Skeletal muscle cell (primary cell): ENCODE measurements around the gene TBRG4.

Experiments
- DNase-seq: peaks from one replicate; pipeline ENCODE4 v3.0.0-alpha.2; 2010; ENCODE audit warnings: low read depth
- H3K4me3 ChIP-seq: 2 replicates; pipeline ENCODE4 v1.5.1; 2011; ENCODE audit warnings: low read depth, mild to moderate bottlenecking, control low read depth, low read length, moderate library complexity

TBRG4 gene

DNA sequence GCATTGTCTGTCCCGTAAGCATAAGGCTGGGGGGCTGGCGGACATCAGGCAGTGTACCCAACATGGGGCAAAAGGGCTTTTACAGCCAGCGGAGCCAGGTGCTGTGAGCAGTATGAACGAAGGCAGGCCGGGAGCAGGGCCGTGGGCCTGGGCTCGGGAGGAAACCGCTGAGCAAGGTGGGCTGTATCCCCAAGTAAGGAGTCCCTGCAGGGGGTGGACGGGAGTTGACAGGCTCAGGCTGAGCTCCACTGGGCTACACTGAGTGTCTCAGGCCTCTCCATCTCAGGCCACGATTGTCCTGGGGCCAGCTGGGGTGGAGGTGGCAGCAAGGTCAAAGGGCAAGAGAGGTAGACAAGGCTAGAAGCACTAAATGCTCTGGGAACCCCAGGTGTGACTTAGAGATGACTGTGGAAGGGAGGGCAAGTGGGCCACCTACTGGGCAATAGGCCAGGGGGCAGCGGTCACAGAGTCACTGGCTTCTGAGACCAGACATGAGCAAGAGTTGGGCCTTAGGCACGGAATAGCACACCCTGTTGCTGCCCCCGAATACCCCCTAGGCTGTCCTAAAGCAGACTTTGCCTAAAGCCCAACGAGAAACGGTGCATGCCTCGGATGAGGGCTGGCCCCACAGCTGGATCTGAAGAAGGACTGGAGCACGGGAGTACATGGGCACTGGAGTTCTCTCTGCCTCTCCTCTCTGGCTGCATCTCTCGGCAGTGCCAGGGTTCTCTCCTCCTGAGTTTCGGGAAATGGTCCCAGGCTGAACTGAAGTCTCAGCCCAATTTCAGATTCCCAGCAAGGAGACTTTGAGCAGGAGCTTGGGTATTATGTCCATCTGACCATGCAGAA is 35.3 kb upstream of the TBRG4 start:
- DNase-seq = no peak
- no peak overlapping the region for H3K4me3 ChIP-seq

GRCh38 chr7:45145881-45146280 is 34.4 kb upstream of the TBRG4 start:
- no peak overlapping the region for H3K4me3 ChIP-seq
- no peak for DNase-seq

DNA sequence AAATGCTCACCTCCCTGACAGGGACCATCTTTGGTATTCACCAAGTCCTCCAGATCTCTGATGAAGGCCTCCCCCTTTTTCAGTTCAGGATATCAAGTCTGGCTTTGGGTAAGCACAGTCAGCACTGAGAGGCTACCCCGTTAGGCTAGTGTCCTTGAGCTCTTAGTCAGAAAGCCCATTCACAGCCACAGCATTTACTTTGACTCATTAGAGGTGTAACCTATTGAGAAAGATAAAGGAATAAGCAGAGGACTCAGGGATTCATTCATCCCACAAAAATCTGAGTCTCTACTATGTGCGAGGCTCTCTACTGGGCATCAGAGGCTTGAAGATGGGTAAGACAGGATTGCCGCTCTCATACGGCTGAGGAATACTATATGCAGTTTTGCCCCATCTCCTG is 32.1 kb upstream of the TBRG4 start:
- DNase-seq = no peak
- H3K4me3 ChIP-seq = no peak overlapping the region

GRCh38 chr7:45140827-45141226 is 29.3 kb upstream of the TBRG4 start:
- DNase-seq = no peak
- no peak overlapping the region for H3K4me3 ChIP-seq

DNA sequence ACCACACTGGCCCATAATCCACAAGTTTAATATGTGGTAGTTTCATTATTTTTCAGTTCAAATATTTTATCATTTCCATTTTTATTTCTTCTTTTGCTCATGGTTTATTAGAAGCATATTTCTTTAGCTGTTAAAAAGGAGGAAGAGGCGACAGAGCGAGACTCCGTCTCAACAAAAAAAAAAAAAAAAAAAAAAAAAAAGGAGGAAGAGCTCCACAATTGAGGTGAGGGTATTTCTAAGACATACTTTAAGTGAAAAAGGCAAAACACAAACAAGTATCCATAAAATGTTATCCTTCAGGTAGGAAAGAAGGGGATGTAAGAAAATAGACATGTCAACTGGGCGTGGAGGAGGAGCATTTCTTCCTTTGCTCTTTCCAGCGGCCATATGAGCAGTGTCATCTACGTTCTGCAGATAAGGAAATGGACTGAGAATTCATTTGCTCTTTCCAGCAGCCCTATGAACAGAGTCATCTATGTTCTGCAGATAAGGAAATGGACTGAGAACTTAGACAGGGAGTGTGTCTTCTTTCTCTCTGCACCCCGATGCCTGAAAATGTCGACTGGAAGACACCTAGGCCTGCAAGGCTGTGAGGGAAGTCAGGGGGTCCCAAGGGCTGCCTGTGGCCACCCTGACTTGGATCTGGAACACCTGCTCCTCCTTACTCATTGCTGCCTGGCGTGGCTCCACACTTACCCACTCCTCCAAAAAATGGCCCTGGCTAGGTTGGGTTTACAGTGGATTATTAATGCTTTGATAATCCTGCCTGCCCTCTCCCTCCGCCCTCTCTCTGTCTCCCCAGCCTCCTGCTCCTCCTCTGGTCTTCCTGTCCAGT is 27.2 kb upstream of the TBRG4 start:
- DNase-seq = no peak

DNA sequence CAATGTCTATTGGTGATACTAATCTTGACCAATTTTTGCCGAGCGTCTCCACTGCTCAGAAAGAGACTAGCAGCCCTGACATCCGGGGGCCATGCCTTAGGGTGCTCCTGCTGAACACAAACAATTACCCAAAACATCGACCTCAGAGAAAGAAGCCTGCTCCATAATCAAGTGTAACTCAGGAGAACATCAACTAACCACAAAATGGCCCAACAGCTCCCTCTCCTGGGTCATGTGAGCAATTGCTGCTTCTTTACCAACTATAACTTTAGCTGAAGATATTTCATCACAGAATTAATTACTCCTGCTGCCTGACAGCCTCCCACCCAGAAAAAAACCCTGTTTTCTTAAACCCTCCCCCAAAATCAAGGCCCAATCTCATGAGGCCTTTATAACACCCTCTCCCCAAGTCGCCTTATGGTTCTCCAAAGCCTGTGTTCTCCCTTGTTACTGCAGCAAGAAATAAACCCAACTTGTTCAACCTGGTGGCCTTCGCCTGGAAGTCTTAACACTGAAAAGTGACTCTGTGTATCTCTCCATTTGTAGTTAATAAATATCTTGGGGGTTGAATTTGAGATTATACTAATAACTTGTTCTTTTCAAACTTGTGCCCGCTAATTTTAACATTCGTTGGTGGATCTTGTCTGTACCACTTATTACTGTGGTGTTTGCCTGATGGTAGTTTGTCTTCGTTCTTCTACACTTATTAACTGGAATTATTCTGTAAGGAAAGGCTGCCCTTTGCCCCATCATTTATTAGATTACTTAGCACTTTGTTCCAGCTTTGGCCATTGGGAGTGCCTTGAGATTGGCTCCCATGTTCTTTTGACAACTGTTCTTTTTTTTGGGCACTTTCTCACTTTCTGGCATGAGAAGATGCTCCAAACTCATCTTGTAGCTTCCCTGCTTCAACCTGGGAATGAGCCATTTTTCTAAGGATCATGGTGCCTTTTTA is 24.9 kb upstream of the TBRG4 start:
- H3K4me3 ChIP-seq = no peak overlapping the region
- DNase-seq = peak; percentile 22

More for the DNA sequence above, 27.2 kb upstream of the TBRG4 start:
- no peak overlapping the region for H3K4me3 ChIP-seq

- DNase-seq = no peak
- H3K4me3 ChIP-seq = no peak overlapping the region
Measured at GRCh38 chr7:45133877-45134276, 22.4 kb upstream of the TBRG4 start.

DNA sequence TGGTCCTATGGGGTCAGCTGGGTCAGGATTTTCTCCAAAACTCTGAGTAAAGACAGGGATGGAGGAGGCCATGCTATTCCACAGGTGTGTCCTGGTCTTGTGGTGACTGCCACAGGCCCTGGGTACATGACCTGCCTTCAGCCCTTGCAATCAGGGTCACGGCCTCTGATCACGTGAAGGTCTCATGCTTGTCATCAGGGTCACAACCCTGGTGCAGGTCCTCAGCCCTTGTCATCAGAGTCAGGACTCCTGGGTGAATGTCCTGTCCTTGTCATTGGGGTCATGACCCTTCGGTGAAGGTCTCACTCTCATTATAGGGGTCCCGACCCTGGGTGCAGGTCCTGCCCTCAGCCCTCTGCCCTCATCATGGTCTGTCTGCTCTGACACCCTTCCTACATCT is 21.9 kb upstream of the TBRG4 start:
- no peak for DNase-seq

DNA sequence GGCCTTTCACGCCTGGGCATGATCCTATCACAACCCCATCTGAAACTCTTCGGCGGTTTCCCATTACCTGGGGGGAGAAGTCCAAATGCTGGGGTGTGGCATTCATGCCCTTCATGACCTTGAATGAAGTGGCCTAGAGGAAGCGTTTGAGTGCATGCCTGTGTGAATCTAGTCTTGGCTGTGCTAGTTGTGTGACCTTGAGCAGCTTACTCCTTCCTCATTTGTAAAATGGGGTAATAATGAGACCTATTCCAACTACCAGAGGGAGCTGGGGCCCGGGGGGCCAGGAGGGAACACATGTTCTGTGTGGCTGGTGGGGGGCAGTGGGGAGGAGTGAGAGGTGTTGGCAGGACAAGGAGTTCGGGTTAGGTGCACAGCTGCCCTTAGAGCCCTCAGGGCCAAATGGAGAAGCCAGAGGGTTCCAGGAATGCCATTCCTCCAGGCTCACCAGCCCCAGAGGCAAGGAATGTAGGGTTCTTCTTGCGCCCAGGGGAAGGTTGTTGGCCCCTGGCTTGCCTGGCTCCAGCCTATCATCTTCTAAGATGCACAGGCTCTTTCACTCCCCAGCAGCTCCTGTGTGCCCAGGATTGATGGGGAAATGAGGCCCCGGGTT is 21.3 kb upstream of the TBRG4 start:
- no peak overlapping the region for H3K4me3 ChIP-seq

More for the DNA sequence above, 21.9 kb upstream of the TBRG4 start:
- H3K4me3 ChIP-seq = no peak overlapping the region

DNA sequence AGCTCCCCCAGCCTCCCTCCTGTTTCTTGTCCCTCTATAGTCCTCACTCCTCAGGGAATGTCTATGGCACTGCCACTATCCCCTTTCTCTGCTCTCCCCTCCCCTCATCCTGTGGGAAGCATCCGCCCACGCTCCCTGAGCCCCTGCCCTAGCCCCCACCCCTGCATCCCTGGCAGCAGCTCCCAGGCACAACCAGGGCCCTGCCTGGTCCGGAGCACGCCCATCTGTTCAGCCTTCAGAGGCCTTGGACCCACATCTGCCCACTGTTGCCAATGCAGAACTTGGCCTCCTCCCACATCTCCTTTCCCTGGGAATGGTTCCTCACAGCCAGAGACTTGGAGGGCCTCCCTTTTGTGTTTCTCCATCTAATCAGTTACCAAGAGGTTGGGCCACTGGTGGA is 20.4 kb upstream of the TBRG4 start:
- H3K4me3 ChIP-seq = no peak overlapping the region
- DNase-seq = no peak

More for the DNA sequence above, 21.3 kb upstream of the TBRG4 start:
- DNase-seq = no peak

DNA sequence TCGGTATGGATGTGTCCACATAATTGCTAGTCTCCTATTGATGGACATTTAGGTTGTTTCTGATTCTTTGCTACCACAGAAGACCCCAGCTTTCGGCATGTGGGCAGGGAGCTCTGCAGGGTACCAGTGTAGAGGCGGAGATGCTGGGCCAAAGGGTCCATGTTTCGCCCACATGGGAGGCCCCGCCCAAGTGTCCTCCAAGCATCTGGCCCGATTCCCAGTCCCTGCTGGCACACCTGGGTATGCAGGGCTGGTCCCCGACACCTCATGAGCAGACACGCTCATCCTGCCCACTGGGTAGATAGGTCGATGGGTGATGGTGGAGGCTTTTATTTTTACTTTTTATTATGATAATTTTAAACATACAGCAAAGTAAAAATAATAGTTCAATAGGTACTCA is 19.4 kb upstream of the TBRG4 start:
- H3K4me3 ChIP-seq = no peak overlapping the region
- no peak for DNase-seq

DNA sequence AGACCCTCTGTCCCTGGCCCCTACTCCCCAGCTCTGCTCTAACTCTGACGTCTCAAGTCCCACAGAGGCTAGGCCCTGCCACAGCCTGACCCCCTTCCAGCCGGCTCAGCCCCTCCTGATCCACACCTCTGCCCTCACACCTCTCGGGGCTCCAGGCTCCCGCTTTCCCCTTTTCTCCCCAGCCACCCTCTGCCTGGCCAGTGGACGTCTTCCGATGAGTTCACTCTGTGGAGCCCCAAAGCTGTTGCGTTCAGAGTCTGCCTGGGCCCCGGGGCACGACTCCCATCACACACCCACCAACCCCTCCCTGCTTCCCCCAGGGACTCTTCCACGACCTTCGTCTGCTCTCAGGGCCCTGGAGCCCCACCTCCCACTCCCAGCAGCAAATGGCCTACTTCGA is 18.4 kb upstream of the TBRG4 start:
- H3K4me3 ChIP-seq = no peak overlapping the region
- DNase-seq = no peak

DNA sequence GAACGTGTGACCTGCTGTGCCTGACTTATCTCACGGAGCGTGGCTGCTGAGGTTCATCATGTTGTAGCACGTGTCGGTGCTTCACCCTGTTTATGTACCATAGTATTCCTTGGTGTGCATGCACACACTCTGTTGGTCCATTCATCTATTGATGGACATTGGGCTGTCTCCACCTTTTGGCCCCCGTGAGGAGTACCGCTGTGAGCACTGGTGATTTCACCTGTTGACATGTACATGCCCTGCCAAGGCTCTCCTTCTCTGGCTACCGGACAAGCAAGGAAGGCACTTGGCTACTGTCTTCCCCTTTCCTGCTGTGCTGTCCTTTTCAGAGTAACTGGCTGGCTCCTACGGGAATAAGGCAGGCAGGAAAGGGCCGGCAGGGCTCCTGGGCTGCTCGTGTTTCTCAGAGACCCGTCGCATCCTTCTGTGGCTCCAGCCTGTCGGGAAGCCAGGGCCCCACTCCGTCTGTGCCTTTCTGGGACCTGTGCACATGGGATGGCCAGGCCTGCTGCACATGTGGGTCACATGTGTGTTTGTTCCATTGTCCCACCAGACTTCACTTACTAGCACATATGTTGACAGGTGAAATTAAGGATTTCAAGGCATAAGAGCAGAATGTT is 17.8 kb upstream of the TBRG4 start:
- DNase-seq = no peak
- H3K4me3 ChIP-seq = no peak overlapping the region

GRCh38 chr7:45126920-45127319 is 15.4 kb upstream of the TBRG4 start:
- DNase-seq = no peak
- no peak overlapping the region for H3K4me3 ChIP-seq

DNA sequence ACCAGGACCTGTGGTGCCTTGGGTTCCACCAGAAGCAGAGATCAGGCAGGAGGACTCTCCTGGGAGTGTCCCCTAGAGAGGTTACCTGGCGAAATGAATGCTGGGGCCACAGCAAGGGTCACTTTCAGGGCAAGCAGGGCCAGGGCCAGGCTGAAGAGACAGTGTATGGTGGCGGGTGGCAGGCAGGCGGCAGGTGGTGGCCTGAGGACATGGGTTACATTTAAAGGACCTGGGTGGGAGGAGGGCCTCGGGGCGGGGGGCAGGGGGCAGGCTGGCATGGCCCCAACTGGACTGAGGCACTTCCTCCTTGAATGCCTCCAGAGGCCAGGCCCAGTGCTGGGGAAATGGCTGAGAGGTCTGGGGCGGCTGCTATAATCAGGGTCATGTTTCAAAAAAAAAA is 14.7 kb upstream of the TBRG4 start:
- no peak for DNase-seq
- no peak overlapping the region for H3K4me3 ChIP-seq

- DNase-seq = no peak
Measured at GRCh38 chr7:45125193-45125904, 13.9 kb upstream of the TBRG4 start.

GRCh38 chr7:45123913-45124710 is 12.6 kb upstream of the TBRG4 start:
- H3K4me3 ChIP-seq = no peak overlapping the region
- no peak for DNase-seq

More at GRCh38 chr7:45125193-45125904, 13.9 kb upstream of the TBRG4 start:
- H3K4me3 ChIP-seq = no peak overlapping the region
